MM.1S (cell line): ENCODE results near the gene CFAP69.

ENCODE experiments used
- DNase-seq: peaks from one replicate; pipeline ENCODE4 v3.0.0-alpha.2; 2015
- H2AFZ ChIP-seq: fragments of 300-600 bp; sonication (generic); 2 replicates; pipeline ENCODE4 v1.6.0; 2016; ENCODE audit warnings: antibody characterized with exemption, low read length
- H3F3A ChIP-seq: fragments of 300-600 bp; sonication (generic); 2 replicates; pipeline ENCODE4 v1.6.1; 2016; ENCODE audit warnings: mild to moderate bottlenecking, antibody characterized with exemption, low read length, moderate library complexity, mixed read lengths; ENCODE audit not compliant: insufficient read depth
- H3K27ac ChIP-seq: fragments of 300-600 bp; sonication (generic); 2 replicates; pipeline ENCODE4 v1.5.1; 2016; ENCODE audit warnings: mild to moderate bottlenecking, low read length
- H3K27me3 ChIP-seq: fragments of 300-600 bp; sonication (generic); replicated peaks from 2 replicates; pipeline ENCODE4 v1.6.0; 2016; ENCODE audit warnings: low read length; ENCODE audit not compliant: insufficient read depth
- H3K36me3 ChIP-seq: fragments of 300-600 bp; sonication (generic); replicated peaks from 2 replicates; pipeline ENCODE4 v1.6.1; 2016; ENCODE audit warnings: mild to moderate bottlenecking, low read length, mixed read lengths; ENCODE audit not compliant: insufficient read depth
- H3K4me1 ChIP-seq: fragments of 300-600 bp; sonication (generic); 2 replicates; pipeline ENCODE4 v1.6.1; 2016; ENCODE audit warnings: low read length, mixed read lengths
- H3K4me2 ChIP-seq: fragments of 300-600 bp; sonication (generic); 2 replicates; pipeline ENCODE4 v1.6.0; 2016; ENCODE audit warnings: low read depth, low read length
- H3K4me3 ChIP-seq: fragments of 300-600 bp; sonication (generic); 2 replicates; pipeline ENCODE4 v1.5.1; 2016; ENCODE audit warnings: low read length, mixed read lengths
- H3K79me2 ChIP-seq: fragments of 300-600 bp; sonication (generic); 2 replicates; pipeline ENCODE4 v1.6.1; 2016; ENCODE audit warnings: mixed run types, low read length, mixed read lengths
- H3K9ac ChIP-seq: fragments of 300-600 bp; sonication (generic); 2 replicates; pipeline ENCODE4 v1.6.1; 2016; ENCODE audit warnings: low read length, mixed read lengths
- H3K9me2 ChIP-seq: fragments of 300-600 bp; sonication (generic); replicated peaks from 2 replicates; pipeline ENCODE4 v1.6.1; 2016; ENCODE audit warnings: mild to moderate bottlenecking, low read length, mixed read lengths; ENCODE audit not compliant: insufficient read depth
- H3K9me3 ChIP-seq: fragments of 300-600 bp; sonication (generic); replicated peaks from 2 replicates; pipeline ENCODE4 v1.6.1; 2016; ENCODE audit warnings: mild to moderate bottlenecking, low read length, mixed read lengths; ENCODE audit not compliant: insufficient read depth
- H4K20me1 ChIP-seq: fragments of 300-600 bp; sonication (generic); 2 replicates; pipeline ENCODE4 v1.6.1; 2016; ENCODE audit warnings: mild to moderate bottlenecking, low read length, moderate library complexity, mixed read lengths; ENCODE audit not compliant: insufficient read depth
- CTCF ChIP-seq: fragments of 300-600 bp; sonication (generic); IDR thresholded peaks from 2 replicates; pipeline ENCODE4 v1.5.1; 2016; ENCODE audit warnings: antibody characterized with exemption, low read length, mixed read lengths
- EZH2 ChIP-seq: fragments of 300-600 bp; sonication (generic); optimal IDR thresholded peaks from 2 replicates; pipeline ENCODE3; 2017; ENCODE audit warnings: low read depth, mild to moderate bottlenecking, antibody characterized with exemption, low read length, mixed read lengths
- EZH2phosphoT487 ChIP-seq: fragments of 300-600 bp; sonication (generic); IDR thresholded peaks from 2 replicates; pipeline ENCODE4 v1.6.1; 2018; ENCODE audit warnings: antibody characterized with exemption, low read length

The CFAP69 gene

GRCh38 chr7:90276033-90276728, 31.2 kb downstream of the CFAP69 start:
- Histone ChIP-seq H3K9me3 (no peaks in the 10 kb centered on the region), H3K4me3 (no peak overlapping the region), H3K9ac (no peak overlapping the region), H3K4me1 (no peaks in the 10 kb centered on the region), H4K20me1 (no peaks in the 10 kb centered on the region), H2AFZ (no peak overlapping the region), H3F3A (no peaks in the 10 kb centered on the region), H3K9me2 (no peaks in the 10 kb centered on the region), H3K4me2 (no peak overlapping the region), H3K36me3 (no peaks in the 10 kb centered on the region), H3K27ac (no peak overlapping the region), H3K27me3 (no peaks in the 10 kb centered on the region), H3K79me2 (no peaks in the 10 kb centered on the region)
- TF ChIP-seq EZH2 = no peak
- no peak for TF ChIP-seq EZH2phosphoT487
- TF ChIP-seq CTCF = no peak
- no peak for DNase-seq

DNA sequence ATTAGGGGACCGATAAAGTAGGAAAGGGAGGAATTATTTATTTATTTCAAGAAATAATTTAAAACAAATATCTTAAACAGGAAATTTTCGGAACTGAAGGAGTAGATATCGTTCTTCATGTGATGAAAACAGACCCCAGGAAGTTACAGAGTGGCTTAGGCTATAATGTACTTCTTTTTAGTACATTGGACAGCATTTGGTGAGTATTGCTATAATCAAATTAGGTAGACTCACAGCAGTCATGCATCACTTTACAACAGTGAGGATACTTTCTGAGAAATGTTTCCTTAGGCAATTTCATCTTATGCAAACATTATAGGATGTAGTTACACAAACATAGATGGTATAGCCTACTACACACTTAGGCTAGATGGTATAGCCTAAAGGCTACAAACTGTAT, 43.2 kb downstream of the CFAP69 start:
- Histone ChIP-seq H3K4me3 (no peak overlapping the region), H3K27ac (no peak overlapping the region), H3K9me2 (no peaks in the 10 kb centered on the region), H4K20me1 (no peaks in the 10 kb centered on the region), H3K9me3 (no peaks in the 10 kb centered on the region), H3K27me3 (peaks cover 2% of the 10 kb centered on the region), H3K4me1 (peaks cover 9% of the 10 kb centered on the region), H3K4me2 (no peak overlapping the region), H2AFZ (no peak overlapping the region), H3K9ac (no peak overlapping the region), H3K36me3 (no peaks in the 10 kb centered on the region), H3K79me2 (no peaks in the 10 kb centered on the region), H3F3A (no peaks in the 10 kb centered on the region)
- DNase-seq = no peak
- TF ChIP-seq CTCF (no peak), EZH2phosphoT487 (no peak), EZH2 (no peak)

GRCh38 chr7:90290244-90291113, 45.5 kb downstream of the CFAP69 start:
- Histone ChIP-seq H3K27me3 (peaks cover 12% of the 10 kb centered on the region), H3K9me2 (no peaks in the 10 kb centered on the region), H2AFZ (no peak overlapping the region), H3K36me3 (no peaks in the 10 kb centered on the region), H3K4me2 (no peak overlapping the region), H3F3A (no peaks in the 10 kb centered on the region), H3K9ac (no peak overlapping the region), H4K20me1 (no peaks in the 10 kb centered on the region), H3K9me3 (no peaks in the 10 kb centered on the region), H3K27ac (no peak overlapping the region), H3K4me3 (no peak overlapping the region), H3K4me1 (peaks cover 5% of the 10 kb centered on the region), H3K79me2 (no peaks in the 10 kb centered on the region)
- no peak for DNase-seq
- TF ChIP-seq CTCF (no peak), EZH2phosphoT487 (no peak), EZH2 (no peak)
